Psoas muscle (tissue), 8 donors: ENCODE data around the gene RNF213. TPM values are rescaled to one million over a fixed set of nuclear protein-coding genes. Genes with fewer than 3 reads are reported as not detected.

Experiments
- ATAC-seq, 4 donors: fragments of 200-7000 bp; cut with Tn5 transposase; one replicate each; pipeline ENCODE4 v1.9.1; 2020; ENCODE audit warnings: moderate library complexity in 3 of 4, mild to moderate bottlenecking in 2 of 4
- DNase-seq, 2 donors: peaks; one replicate each; pipeline ENCODE4 v3.0.0-alpha.2; 2020
- H3K27ac ChIP-seq: fragments of 200-600 bp; one replicate; pipeline ENCODE4 v1.8.0; 2022
- H3K27me3 ChIP-seq, 3 donors: fragments of 200-600 bp in 1 of 3; one replicate each; pipeline versions ENCODE4 v1.6.1 to v1.8.0; 2013 to 2022; ENCODE audit warnings: low read length in 2 of 3, mild to moderate bottlenecking in 2 of 3, moderate library complexity in 1 of 3; ENCODE audit not compliant: insufficient read depth in 3 of 3
- H3K36me3 ChIP-seq, 2 donors: fragments of 200-600 bp in 1 of 2; one replicate each; pipeline versions ENCODE4 v1.6.1 to v1.8.0; 2013 to 2022; ENCODE audit warnings: low read depth in 1 of 2, mild to moderate bottlenecking in 1 of 2, moderate library complexity in 1 of 2; ENCODE audit not compliant: insufficient read depth in 1 of 2
- H3K4me1 ChIP-seq: fragments of 200-600 bp; one replicate; pipeline ENCODE4 v1.8.0; 2022
- H3K4me3 ChIP-seq: fragments of 200-600 bp; one replicate; pipeline ENCODE4 v1.8.0; 2022; ENCODE audit warnings: mild to moderate bottlenecking
- H3K9me3 ChIP-seq: fragments of 200-600 bp; one replicate; pipeline ENCODE4 v1.8.0; 2022
- WGBS, 3 donors: extraction: QIAGEN DNeasy Blood & Tissue Kit; methylation state at CpG; one replicate each; pipeline versions ENCODE4 v1.1.6 to v1.1.7; 2013; 5-methylcytosine and 5-hydroxymethylcytosine counted together
- intact Hi-C, 2 donors: fragments of 100-400 bp; cut with DNase I; formaldehyde crosslinking; loops; one replicate each; pipeline versions ENCODE4 v1.11.0 to v1.14.2; 2022
- polyA plus RNA-seq, 3 donors: library from polyadenylated mRNA; stranded (reverse); fragments of 200-250 nt; gene quantifications; one replicate each; pipeline ENCODE4 v1.2.3, GENCODE V29; 2013
- total RNA-seq, 4 donors: library from RNA; stranded (reverse); fragmentation: NEBNext Ultra II Directional in 2 of 4; extraction: Animal tissue kit (Norgen Biotek cat#: 25700) in 2 of 4; gene quantifications; one replicate each; pipeline versions ENCODE4 v1.2.1 to v1.2.4, GENCODE V29; 2021 to 2023
- TF ChIP-seq, protein P1 (sequence below): fragments of 200-600 bp; IDR thresholded peaks from one replicate; pipeline ENCODE4 v1.8.0; 2022; ENCODE audit warnings: antibody characterized with exemption
- donor health status: healthy with polysubstance abuse.
- donor health status: DM: no; HTN: no; CAD: no; lungs with moderate emphysema.
- donor health status: Bipolar disorder and iron deficiency.
- donor health status: healthy.
- donor health status: DM: yes; HTN: yes; CAD: no.
- donor health status: DM: no; HTN: no; CAD: no.
- donor health status: DM: no; HTN: no; CAD: no.
- donor health status: DM: yes; HTN: yes; CAD: no.

RNF213 gene
- total and polyA plus RNA-seq, 7 donors, result 10.2 to 42.0 (median 33.7) TPM

DNA sequence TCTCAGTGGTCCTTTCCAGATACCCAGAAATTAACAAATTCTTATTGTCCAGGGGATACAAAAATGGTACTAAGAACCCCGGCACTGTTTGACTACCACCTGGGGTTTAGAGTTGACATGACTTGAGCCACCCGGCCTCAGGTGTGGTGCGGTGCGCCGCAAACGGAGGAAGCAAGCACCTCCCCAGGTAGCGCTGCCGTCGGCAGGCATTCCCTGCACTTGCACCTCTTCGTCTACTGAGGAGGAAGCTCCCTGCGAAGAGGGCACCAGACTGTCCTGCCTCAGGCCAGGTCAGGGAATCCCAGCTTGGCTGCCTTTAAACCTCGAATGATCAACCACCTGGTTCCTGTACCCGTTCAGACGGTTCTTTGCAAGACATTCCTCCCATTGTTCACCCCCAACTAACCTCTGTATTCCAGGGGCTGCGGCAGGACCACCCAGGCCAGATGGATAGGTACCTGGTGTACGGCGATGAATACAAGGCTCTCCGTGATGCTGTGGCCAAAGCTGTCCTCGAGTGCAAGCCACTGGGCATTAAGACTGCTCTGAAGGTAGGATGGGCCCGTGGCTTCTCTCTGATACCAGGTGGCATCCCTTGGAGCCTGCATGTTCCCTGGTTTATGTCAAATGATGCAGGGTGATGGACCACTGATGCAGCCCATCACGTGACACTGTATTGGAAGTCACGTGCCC is 113.5 kb downstream of the RNF213 start:
- ATAC-seq, result peak in 1 of 4 donors; percentile 16

DNA sequence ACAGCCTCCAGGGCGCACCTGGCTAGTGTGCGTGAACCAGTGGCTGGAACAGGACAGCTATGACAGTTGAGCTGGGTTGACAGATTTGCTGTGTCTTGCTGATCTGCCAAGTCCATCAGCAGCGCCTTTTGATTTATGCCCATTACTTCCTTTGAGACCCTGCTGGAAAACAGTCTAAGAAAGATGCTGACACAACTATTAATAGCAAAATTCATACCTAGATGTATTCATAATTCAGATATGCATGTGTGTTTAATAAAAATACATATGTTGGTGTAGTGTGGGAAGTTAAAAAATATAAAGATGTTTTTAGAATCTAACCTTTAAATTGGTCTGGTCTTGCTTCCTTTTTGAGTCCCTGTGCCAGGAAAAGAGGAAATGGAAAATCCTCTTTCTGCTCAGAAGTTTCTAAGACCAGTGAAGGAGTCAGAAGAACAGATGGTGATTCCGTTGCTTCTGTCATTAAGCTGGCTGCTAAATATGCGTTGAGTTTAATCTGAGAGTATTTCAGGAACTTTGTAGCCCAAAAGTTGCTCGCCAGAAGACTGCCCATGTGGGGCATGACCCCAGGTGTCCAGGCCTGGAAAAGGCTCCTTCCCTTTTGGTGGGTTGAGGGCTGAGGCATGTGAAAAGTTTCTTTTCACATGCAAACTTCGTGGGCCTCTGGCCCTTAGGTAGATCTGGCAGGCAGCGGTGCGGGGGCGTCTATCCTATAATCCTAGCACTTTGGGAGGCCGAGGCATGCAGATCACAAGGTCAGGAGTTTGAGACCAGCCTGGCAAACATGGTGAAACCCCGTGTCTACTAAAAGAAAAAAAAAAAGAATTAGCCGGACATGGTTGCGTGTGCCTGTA is 114.3 kb downstream of the RNF213 start:
- DNase-seq, result no peak
- Histone ChIP-seq H3K4me1 (no peaks in the 10 kb centered on the region), H3K27me3 (no peaks in the 10 kb centered on the region), H3K36me3 (peaks cover 13 to 99% of the 10 kb centered on the region in 2 donors), H3K27ac (no peak overlapping the region), H3K9me3 (no peaks in the 10 kb centered on the region), H3K4me3 (no peak overlapping the region)
- TF ChIP-seq, protein P1, sequence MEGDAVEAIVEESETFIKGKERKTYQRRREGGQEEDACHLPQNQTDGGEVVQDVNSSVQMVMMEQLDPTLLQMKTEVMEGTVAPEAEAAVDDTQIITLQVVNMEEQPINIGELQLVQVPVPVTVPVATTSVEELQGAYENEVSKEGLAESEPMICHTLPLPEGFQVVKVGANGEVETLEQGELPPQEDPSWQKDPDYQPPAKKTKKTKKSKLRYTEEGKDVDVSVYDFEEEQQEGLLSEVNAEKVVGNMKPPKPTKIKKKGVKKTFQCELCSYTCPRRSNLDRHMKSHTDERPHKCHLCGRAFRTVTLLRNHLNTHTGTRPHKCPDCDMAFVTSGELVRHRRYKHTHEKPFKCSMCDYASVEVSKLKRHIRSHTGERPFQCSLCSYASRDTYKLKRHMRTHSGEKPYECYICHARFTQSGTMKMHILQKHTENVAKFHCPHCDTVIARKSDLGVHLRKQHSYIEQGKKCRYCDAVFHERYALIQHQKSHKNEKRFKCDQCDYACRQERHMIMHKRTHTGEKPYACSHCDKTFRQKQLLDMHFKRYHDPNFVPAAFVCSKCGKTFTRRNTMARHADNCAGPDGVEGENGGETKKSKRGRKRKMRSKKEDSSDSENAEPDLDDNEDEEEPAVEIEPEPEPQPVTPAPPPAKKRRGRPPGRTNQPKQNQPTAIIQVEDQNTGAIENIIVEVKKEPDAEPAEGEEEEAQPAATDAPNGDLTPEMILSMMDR, result no peak
- intact Hi-C loops, result loop anchor here in 1 of 2 donors (5.0 kb wide), 1 partner anchor 38 kb away; no protein-coding TSS in a partner anchor
- WGBS, 3 donors, result 75 to 77% (median 76%) methylated on average over 14 of the region's 14 CpGs
- ATAC-seq, result peak in 1 of 4 donors; percentile 14

More for the DNA sequence above, 113.5 kb downstream of the RNF213 start:
- H3K4me1 ChIP-seq, result no peaks in the 10 kb centered on the region
- no peaks in the 10 kb centered on the region for H3K9me3 ChIP-seq
- no peak overlapping the region for H3K27ac ChIP-seq
- DNase-seq, result no peak
- WGBS, 3 donors, result 91% methylated on average over 22 of the region's 22 CpGs
- H3K36me3 ChIP-seq, result peaks cover 15 to 99% of the 10 kb centered on the region in 2 donors
- TF ChIP-seq, protein P1, result no peak
- no peaks in the 10 kb centered on the region for H3K27me3 ChIP-seq
- intact Hi-C loops, result no loop called here
- H3K4me3 ChIP-seq, result no peak overlapping the region

DNA sequence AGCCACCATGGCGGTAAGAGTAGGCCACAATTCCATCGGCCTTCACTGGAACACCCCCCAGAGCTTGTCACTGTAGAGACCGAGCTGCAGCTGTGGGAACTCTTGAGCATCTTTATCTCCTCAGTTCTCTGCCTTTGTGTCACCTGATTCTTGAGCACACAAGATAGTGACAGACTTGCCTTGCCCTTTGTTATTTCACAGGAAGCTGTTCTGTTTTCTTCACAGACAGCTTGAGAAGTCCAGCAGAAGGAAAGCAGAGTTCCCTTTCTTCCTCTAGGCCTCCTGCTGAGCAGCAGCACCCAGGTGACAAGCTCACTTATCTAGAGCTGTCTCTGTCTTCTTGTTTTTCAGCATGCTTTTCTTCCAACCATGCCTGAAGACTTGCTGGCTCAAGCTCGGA is 115.9 kb downstream of the RNF213 start:
- no peaks in the 10 kb centered on the region for H3K9me3 ChIP-seq
- no peaks in the 10 kb centered on the region for H3K4me1 ChIP-seq
- ATAC-seq, result no peak
- intact Hi-C loops, result loop anchor here in 1 of 2 donors (5.0 kb wide), 1 partner anchor 39 kb away; no protein-coding TSS in a partner anchor
- H3K36me3 ChIP-seq, result peaks cover 12 to 99% of the 10 kb centered on the region in 2 donors
- DNase-seq, result no peak
- no peak overlapping the region for H3K4me3 ChIP-seq
- 92 to 99% (median 93%) methylated on average over 4 of the region's 4 CpGs for WGBS, 3 donors
- H3K27ac ChIP-seq, result no peak overlapping the region
- H3K27me3 ChIP-seq, result no peaks in the 10 kb centered on the region
- TF ChIP-seq, protein P1, result no peak

DNA sequence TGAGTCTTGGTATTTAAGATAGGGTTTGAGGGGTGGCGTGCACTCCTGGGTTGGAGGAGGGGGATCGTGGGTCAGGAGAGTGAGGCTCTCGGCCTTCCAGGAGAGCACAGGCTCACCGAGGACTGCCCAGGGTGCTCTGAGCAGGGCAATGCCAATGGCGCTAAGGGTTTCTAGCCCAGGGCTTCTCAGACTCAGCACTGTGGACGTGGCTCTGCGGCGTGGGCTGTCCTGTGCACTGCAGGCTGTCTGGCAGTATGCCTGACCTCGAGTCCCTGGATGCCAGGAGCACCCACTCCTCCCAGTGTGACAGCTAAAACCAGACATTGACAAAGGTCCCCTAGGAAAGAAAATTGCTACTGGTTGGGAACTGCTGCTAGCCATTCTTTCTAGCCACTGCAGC is 117.1 kb downstream of the RNF213 start:
- H3K36me3 ChIP-seq, result peaks cover 16 to 99% of the 10 kb centered on the region in 2 donors

More for the DNA sequence above, 117.1 kb downstream of the RNF213 start:
- Histone ChIP-seq H3K27me3 (no peaks in the 10 kb centered on the region), H3K4me3 (no peak overlapping the region), H3K9me3 (no peaks in the 10 kb centered on the region), H3K27ac (no peak overlapping the region), H3K4me1 (no peaks in the 10 kb centered on the region)
- 90 to 94% (median 93%) methylated on average over 9 of the region's 9 CpGs for WGBS, 3 donors
- TF ChIP-seq, protein P1, result no peak
- ATAC-seq, result no peak
- intact Hi-C loops, result loop anchor here in 1 of 2 donors (5.0 kb wide), 1 partner anchor 40 kb away; no protein-coding TSS in a partner anchor
- no peak for DNase-seq
